ENCODE data around the gene SERPINB8. TPM values are rescaled to one million over a fixed set of nuclear protein-coding genes. Genes with fewer than 3 reads are reported as not detected.

SERPINB8 gene
- total and polyA plus RNA-seq, 9 of the 15 experiments (the other 6 are each of a cell fraction or from before 2014, with no cell fraction given), result 0.05 to 0.19 (median 0.09) TPM

DNA sequence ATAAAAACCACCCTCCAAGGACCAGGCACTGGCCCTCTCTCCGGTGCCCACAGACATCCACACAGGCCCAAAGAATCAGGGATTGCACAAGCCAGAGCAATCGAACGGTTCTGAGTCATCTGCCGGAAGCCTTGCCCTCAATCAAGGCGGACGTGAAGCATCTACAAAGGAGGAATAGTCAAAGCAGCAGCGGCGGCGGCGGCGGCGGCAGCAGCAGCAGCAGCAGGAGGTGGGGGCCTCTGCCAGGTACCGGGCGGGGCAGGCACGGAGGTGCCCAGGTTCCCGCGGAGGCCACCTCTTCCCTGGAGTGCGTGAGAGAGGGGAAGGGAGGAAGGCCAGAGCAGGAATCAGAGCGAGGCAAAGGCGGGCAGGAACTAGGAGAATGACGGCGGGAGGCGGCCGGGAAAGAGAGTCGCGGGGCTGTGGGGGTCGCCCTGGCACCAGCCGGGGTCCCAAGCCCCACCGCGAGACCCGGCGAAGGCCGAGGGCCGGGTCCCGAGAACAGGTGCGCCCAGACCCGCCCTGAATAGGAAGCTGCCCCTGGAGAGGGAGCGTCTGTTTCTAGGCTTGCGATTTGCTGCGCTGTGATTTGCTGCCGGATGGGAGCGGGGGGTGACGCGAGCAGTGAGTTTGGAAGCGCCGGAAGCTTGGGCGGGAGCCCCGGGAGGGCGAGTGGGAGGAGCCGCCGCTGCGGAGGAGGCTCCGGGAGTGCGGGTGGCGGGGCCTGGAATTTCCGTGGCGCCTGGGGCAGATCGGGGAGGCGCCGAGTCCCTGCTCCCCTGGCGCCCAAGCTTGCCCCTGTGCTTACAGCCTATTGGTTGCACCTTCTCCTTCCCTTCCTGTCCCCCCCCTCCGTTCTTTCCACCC is at the start of gene SERPINB8 (continued):
- TF ChIP-seq, protein P1, sequence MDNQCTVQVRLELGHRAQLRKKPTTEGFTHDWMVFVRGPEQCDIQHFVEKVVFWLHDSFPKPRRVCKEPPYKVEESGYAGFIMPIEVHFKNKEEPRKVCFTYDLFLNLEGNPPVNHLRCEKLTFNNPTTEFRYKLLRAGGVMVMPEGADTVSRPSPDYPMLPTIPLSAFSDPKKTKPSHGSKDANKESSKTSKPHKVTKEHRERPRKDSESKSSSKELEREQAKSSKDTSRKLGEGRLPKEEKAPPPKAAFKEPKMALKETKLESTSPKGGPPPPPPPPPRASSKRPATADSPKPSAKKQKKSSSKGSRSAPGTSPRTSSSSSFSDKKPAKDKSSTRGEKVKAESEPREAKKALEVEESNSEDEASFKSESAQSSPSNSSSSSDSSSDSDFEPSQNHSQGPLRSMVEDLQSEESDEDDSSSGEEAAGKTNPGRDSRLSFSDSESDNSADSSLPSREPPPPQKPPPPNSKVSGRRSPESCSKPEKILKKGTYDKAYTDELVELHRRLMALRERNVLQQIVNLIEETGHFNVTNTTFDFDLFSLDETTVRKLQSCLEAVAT (IDR thresholded peaks at IDR 0.05), result peak in 1 of 2 experiments; percentile 61; a peak in 1 of 4 replicates
- TF ChIP-seq, protein P2, sequence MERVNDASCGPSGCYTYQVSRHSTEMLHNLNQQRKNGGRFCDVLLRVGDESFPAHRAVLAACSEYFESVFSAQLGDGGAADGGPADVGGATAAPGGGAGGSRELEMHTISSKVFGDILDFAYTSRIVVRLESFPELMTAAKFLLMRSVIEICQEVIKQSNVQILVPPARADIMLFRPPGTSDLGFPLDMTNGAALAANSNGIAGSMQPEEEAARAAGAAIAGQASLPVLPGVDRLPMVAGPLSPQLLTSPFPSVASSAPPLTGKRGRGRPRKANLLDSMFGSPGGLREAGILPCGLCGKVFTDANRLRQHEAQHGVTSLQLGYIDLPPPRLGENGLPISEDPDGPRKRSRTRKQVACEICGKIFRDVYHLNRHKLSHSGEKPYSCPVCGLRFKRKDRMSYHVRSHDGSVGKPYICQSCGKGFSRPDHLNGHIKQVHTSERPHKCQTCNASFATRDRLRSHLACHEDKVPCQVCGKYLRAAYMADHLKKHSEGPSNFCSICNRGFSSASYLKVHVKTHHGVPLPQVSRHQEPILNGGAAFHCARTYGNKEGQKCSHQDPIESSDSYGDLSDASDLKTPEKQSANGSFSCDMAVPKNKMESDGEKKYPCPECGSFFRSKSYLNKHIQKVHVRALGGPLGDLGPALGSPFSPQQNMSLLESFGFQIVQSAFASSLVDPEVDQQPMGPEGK (CRISPR knock-in tag; IDR thresholded peaks at IDR 0.05; ENCODE audit: borderline replicate concordance), result no peak
- TF ChIP-seq DDX20 (tag; IDR thresholded peaks at IDR 0.05; ENCODE audit: low read depth) (no peak), POLR2AphosphoS2 (IDR thresholded peaks at IDR 0.05; ENCODE audit: low read length) (no peak), FIP1L1 (IDR thresholded peaks at IDR 0.05; ENCODE audit: low read depth, low read length, poor library complexity, severe bottlenecking) (no peak), U2AF2 (optimal IDR thresholded peaks at IDR 0.05; ENCODE audit: low read depth, low read length) (no peak), ZFP30 (CRISPR knock-in tag; IDR thresholded peaks at IDR 0.05; ENCODE audit: borderline replicate concordance) (no peak), ZKSCAN3 (CRISPR knock-in tag; IDR thresholded peaks at IDR 0.05) (no peak), FOXA3 (CRISPR knock-in tag; conservative IDR thresholded peaks at IDR 0.05 in 1 of 2, IDR thresholded peaks at IDR 0.05 in 1 of 2) (no peak), ETS2 (tag; IDR thresholded peaks at IDR 0.05; ENCODE audit: borderline replicate concordance, poor library complexity, severe bottlenecking) (no peak)
- TF ChIP-seq, protein P3, sequence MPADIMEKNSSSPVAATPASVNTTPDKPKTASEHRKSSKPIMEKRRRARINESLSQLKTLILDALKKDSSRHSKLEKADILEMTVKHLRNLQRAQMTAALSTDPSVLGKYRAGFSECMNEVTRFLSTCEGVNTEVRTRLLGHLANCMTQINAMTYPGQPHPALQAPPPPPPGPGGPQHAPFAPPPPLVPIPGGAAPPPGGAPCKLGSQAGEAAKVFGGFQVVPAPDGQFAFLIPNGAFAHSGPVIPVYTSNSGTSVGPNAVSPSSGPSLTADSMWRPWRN (IDR thresholded peaks at IDR 0.05; ENCODE audit: low read depth), result no peak
- TF ChIP-seq, protein P4, sequence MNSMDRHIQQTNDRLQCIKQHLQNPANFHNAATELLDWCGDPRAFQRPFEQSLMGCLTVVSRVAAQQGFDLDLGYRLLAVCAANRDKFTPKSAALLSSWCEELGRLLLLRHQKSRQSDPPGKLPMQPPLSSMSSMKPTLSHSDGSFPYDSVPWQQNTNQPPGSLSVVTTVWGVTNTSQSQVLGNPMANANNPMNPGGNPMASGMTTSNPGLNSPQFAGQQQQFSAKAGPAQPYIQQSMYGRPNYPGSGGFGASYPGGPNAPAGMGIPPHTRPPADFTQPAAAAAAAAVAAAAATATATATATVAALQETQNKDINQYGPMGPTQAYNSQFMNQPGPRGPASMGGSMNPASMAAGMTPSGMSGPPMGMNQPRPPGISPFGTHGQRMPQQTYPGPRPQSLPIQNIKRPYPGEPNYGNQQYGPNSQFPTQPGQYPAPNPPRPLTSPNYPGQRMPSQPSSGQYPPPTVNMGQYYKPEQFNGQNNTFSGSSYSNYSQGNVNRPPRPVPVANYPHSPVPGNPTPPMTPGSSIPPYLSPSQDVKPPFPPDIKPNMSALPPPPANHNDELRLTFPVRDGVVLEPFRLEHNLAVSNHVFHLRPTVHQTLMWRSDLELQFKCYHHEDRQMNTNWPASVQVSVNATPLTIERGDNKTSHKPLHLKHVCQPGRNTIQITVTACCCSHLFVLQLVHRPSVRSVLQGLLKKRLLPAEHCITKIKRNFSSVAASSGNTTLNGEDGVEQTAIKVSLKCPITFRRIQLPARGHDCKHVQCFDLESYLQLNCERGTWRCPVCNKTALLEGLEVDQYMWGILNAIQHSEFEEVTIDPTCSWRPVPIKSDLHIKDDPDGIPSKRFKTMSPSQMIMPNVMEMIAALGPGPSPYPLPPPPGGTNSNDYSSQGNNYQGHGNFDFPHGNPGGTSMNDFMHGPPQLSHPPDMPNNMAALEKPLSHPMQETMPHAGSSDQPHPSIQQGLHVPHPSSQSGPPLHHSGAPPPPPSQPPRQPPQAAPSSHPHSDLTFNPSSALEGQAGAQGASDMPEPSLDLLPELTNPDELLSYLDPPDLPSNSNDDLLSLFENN (IDR thresholded peaks at IDR 0.05; ENCODE audit: low read depth in 2 of 2, low read length in 2 of 2), result no peak
- TF ChIP-seq, protein P5, sequence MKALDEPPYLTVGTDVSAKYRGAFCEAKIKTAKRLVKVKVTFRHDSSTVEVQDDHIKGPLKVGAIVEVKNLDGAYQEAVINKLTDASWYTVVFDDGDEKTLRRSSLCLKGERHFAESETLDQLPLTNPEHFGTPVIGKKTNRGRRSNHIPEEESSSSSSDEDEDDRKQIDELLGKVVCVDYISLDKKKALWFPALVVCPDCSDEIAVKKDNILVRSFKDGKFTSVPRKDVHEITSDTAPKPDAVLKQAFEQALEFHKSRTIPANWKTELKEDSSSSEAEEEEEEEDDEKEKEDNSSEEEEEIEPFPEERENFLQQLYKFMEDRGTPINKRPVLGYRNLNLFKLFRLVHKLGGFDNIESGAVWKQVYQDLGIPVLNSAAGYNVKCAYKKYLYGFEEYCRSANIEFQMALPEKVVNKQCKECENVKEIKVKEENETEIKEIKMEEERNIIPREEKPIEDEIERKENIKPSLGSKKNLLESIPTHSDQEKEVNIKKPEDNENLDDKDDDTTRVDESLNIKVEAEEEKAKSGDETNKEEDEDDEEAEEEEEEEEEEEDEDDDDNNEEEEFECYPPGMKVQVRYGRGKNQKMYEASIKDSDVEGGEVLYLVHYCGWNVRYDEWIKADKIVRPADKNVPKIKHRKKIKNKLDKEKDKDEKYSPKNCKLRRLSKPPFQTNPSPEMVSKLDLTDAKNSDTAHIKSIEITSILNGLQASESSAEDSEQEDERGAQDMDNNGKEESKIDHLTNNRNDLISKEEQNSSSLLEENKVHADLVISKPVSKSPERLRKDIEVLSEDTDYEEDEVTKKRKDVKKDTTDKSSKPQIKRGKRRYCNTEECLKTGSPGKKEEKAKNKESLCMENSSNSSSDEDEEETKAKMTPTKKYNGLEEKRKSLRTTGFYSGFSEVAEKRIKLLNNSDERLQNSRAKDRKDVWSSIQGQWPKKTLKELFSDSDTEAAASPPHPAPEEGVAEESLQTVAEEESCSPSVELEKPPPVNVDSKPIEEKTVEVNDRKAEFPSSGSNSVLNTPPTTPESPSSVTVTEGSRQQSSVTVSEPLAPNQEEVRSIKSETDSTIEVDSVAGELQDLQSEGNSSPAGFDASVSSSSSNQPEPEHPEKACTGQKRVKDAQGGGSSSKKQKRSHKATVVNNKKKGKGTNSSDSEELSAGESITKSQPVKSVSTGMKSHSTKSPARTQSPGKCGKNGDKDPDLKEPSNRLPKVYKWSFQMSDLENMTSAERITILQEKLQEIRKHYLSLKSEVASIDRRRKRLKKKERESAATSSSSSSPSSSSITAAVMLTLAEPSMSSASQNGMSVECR (CRISPR knock-in tag; IDR thresholded peaks at IDR 0.05), result no peak
